ENCODE measurements around the gene SERPINA4.

The SERPINA4 gene

DNA sequence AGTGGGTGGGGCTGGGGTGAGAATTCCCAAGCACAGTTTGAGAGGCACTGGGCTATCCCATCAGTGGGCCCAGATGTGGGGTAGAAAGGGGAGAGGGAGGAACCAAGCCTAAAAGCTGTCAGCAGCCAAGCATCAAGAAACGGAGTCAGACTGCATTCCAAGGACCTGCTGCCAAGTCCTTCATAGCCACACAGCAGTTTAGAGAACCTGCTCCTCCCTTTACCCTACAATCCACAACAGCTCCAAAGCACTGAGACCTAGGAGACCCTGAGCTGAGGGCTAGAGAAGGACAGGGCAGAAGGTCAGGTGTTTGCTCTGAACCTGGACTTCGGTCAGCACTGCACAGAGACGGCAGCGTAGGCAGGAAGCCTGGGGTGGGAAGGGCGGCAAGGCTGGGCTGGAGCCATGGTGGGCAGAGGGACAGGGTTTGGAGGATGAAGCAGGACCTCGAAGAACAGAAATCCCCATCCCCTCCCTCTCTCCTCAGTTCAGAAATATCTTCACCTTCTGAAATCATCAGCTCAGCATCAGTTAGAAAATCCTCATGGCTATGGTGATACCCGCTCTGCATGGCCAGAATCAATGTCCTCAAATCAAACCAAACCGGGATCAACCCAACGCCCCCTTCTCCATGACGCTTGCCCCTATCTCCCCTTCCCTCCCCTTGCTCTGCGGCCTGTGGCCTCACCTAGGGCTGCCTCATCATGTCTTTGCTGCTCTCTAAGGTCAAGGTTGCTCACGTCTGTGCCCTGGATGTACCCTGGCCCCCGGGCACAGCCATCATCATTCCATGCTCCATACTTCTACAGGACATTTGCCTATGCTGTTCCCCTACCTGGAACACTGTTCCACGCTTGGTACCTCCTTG is 12.9 kb upstream of the SERPINA4 start:
- H3K4me3 ChIP-seq (ENCODE audit: low read depth, low read length): no peak overlapping the region
- no peak for DNase-seq (ENCODE audit: low read depth)
- TF ChIP-seq, protein P1, sequence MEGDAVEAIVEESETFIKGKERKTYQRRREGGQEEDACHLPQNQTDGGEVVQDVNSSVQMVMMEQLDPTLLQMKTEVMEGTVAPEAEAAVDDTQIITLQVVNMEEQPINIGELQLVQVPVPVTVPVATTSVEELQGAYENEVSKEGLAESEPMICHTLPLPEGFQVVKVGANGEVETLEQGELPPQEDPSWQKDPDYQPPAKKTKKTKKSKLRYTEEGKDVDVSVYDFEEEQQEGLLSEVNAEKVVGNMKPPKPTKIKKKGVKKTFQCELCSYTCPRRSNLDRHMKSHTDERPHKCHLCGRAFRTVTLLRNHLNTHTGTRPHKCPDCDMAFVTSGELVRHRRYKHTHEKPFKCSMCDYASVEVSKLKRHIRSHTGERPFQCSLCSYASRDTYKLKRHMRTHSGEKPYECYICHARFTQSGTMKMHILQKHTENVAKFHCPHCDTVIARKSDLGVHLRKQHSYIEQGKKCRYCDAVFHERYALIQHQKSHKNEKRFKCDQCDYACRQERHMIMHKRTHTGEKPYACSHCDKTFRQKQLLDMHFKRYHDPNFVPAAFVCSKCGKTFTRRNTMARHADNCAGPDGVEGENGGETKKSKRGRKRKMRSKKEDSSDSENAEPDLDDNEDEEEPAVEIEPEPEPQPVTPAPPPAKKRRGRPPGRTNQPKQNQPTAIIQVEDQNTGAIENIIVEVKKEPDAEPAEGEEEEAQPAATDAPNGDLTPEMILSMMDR (IDR thresholded peaks at IDR 0.05; ENCODE audit: control insufficient read depth, extremely low read depth, insufficient read depth): no peak

DNA sequence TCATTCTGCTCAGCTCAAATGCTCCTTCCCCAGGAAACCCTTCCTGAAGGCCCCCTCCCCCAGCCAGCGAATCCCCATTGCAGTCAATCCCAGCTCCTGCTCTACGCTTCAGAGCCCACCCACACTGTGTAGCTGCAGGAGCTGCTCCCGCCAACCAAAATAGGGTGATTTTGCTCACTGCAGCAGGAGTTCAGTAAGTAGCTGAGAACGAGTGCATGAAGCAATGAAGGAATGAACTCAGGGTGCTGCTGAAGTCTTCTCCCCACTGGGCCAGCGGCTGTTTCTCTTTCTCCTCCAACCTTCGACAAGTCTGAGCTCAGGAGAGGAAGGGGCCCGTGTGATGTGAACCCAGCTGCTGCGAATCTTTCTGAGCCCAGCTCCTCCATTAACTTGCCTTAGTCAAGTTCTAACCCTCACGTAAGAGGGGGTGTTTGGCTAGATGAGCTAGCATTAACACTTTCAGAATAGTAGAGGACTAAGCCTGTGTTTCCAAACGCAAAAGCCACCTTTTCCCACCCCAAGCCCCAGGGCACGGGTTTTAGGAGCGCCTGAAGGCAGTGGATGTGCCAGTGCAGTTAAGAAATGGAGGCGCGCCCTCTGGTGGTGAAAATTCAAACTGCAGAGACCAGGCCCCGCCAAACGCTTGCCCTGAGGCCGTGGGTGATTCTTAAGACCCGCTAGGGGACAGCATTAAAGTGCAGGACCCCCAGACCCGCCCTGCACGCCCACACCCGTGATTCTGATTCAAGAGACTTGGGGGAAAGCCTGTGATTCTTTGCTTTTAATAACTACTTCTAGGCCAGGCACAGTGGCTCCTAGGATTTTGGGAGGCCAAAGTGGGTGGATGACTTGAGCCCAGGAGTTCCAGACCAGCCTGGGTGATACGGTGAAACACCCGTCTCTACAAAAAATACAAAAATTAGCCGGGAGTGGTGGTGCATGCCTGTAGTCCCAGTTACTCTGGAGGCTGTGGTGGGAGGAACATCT is 11.9 kb upstream of the SERPINA4 start:
- TF ChIP-seq, protein P1 (IDR thresholded peaks at IDR 0.05; ENCODE audit: control insufficient read depth, extremely low read depth, insufficient read depth): peak; percentile 88
- H3K4me3 ChIP-seq (ENCODE audit: low read depth, low read length): no peak overlapping the region
- no peak for DNase-seq (ENCODE audit: low read depth)

DNA sequence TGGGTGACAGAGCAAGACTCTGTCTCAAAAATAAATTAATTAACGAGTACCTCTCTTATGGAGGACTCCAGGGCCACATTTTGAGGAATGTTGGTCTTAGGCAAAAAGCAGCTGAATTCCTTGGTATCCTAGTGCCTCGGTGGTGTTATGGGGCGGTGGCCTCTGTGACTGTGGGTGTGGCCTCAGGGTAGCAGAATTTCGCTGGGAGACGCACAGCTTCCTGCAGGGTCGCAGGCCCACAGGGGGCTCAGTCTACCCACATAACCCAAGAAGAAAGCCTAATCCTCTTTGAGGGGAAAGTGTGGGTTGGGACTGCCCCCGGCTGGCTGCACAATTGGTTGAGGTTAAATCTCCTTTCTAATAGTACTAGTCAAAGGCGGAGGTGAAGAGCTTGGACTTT is 11.2 kb upstream of the SERPINA4 start:
- H3K4me3 ChIP-seq (ENCODE audit: low read depth, low read length): no peak overlapping the region
- TF ChIP-seq, protein P1 (IDR thresholded peaks at IDR 0.05; ENCODE audit: control insufficient read depth, extremely low read depth, insufficient read depth): no peak
- DNase-seq (ENCODE audit: low read depth): no peak

- no peak for DNase-seq (ENCODE audit: low read depth)
- TF ChIP-seq, protein P1 (IDR thresholded peaks at IDR 0.05; ENCODE audit: control insufficient read depth, extremely low read depth, insufficient read depth): no peak
- H3K4me3 ChIP-seq (ENCODE audit: low read depth, low read length): no peak overlapping the region
These were observed 5.3 kb upstream of the SERPINA4 start for GRCh38 chr14:94555991-94556390.

GRCh38 chr14:94557327-94557726 is 3.9 kb upstream of the SERPINA4 start:
- no peak for DNase-seq (ENCODE audit: low read depth)
- TF ChIP-seq, protein P1 (IDR thresholded peaks at IDR 0.05; ENCODE audit: control insufficient read depth, extremely low read depth, insufficient read depth): no peak
- no peak overlapping the region for H3K4me3 ChIP-seq (ENCODE audit: low read depth, low read length)

GRCh38 chr14:94558842-94559241 is 2.4 kb upstream of the SERPINA4 start:
- no peak overlapping the region for H3K4me3 ChIP-seq (ENCODE audit: low read depth, low read length)
- TF ChIP-seq, protein P1 (IDR thresholded peaks at IDR 0.05; ENCODE audit: control insufficient read depth, extremely low read depth, insufficient read depth): no peak

More at GRCh38 chr14:94558842-94559241, 2.4 kb upstream of the SERPINA4 start:
- DNase-seq (ENCODE audit: low read depth): no peak
